GM19035 (cell line): Measurements from ENCODE around the gene PIAS1.
"Not testable (repeated sequence)": the region's sequence is repeated elsewhere in the genome, so short reads cannot be mapped to it uniquely, and the experiment has no call there.

ENCODE experiments used
- ATAC-seq: cut with Tn5 transposase; IDR thresholded peaks from one replicate; pipeline ENCODE4 v1.9.1; 2021; ENCODE audit not compliant: unreplicated experiment

Gene PIAS1

GRCh38 chr15:68201153-68201878 lies 147.2 kb downstream of the PIAS1 start:
- ATAC-seq = no peak

- ATAC-seq = no peak
These were observed 147.8 kb downstream of the PIAS1 start for GRCh38 chr15:68201879-68202261.

- not testable (repeated sequence) for ATAC-seq
These were observed 148.9 kb downstream of the PIAS1 start for GRCh38 chr15:68202994-68203393.

- no peak for ATAC-seq
These were observed 149.4 kb downstream of the PIAS1 start for GRCh38 chr15:68203486-68203885.

GRCh38 chr15:68203956-68204355 lies 149.8 kb downstream of the PIAS1 start:
- no peak for ATAC-seq

GRCh38 chr15:68204361-68204760 lies 150.2 kb downstream of the PIAS1 start:
- ATAC-seq = no peak

GRCh38 chr15:68204776-68205557 lies 150.9 kb downstream of the PIAS1 start, which contains the start of gene CALML4:
Gene CALML4 (minus strand): TSS chr15:68205332. CDS start chr15:68205247, 85 bp downstream.
- ATAC-seq = no peak

- ATAC-seq = no peak
These were observed 151.4 kb downstream of the PIAS1 start for GRCh38 chr15:68205558-68205944.

GRCh38 chr15:68205954-68206539 lies 151.9 kb downstream of the PIAS1 start:
- ATAC-seq = no peak

GRCh38 chr15:68206711-68207151 lies 152.6 kb downstream of the PIAS1 start:
- ATAC-seq = no peak

- no peak for ATAC-seq
These were observed 153.2 kb downstream of the PIAS1 start for GRCh38 chr15:68207176-68207935.

- ATAC-seq = no peak
These were observed 154.0 kb downstream of the PIAS1 start for GRCh38 chr15:68208136-68208535.

- no peak for ATAC-seq
These were observed 154.6 kb downstream of the PIAS1 start for GRCh38 chr15:68208636-68209240.

GRCh38 chr15:68209272-68209671 lies 155.2 kb downstream of the PIAS1 start:
- ATAC-seq = no peak

- ATAC-seq = peak; percentile 55
These were observed 155.8 kb downstream of the PIAS1 start for GRCh38 chr15:68209735-68210408.

GRCh38 chr15:68210409-68210756 lies 156.3 kb downstream of the PIAS1 start:
- no peak for ATAC-seq

- no peak for ATAC-seq
These were observed 156.9 kb downstream of the PIAS1 start for GRCh38 chr15:68210821-68211655.

- ATAC-seq = no peak
These were observed 157.7 kb downstream of the PIAS1 start for GRCh38 chr15:68211656-68212320.

- ATAC-seq = not testable (repeated sequence)
These were observed 159.4 kb downstream of the PIAS1 start for GRCh38 chr15:68213491-68213845.
